GM21786 (cell line): ENCODE results near the gene PRSS8.

Experiments used
- ATAC-seq: cut with Tn5 transposase; IDR thresholded peaks from one replicate; pipeline ENCODE4 v1.9.1; 2021; ENCODE audit not compliant: unreplicated experiment

The PRSS8 gene

GRCh38 chr16:31130336-31130891, 5.1 kb downstream of the PRSS8 start:
- no peak for ATAC-seq

GRCh38 chr16:31129568-31130335, 5.8 kb downstream of the PRSS8 start:
- ATAC-seq = no peak

GRCh38 chr16:31128711-31129567, 6.6 kb downstream of the PRSS8 start:
- ATAC-seq = no peak

- no peak for ATAC-seq
Observed at GRCh38 chr16:31127182-31127581, 8.3 kb downstream of the PRSS8 start.

GRCh38 chr16:31125844-31126243, 9.7 kb downstream of the PRSS8 start:
- no peak for ATAC-seq

- ATAC-seq = no peak
Observed at GRCh38 chr16:31120129-31120528, 15.4 kb downstream of the PRSS8 start.

- ATAC-seq = no peak
Observed at GRCh38 chr16:31118223-31119155, 17.0 kb downstream of the PRSS8 start.

- peak; percentile 83 for ATAC-seq
Observed at GRCh38 chr16:31117384-31118222, 17.9 kb downstream of the PRSS8 start, which contains the start of gene KAT8. Gene KAT8, plus strand, starts transcription at chr16:31117664. Its CDS starts 18 bp downstream, at chr16:31117682.

GRCh38 chr16:31114468-31114867, 21.1 kb downstream of the PRSS8 start:
- no peak for ATAC-seq

GRCh38 chr16:31113121-31114120, 22.1 kb downstream of the PRSS8 start:
- peak; percentile 31 for ATAC-seq

GRCh38 chr16:31112711-31113110, 22.8 kb downstream of the PRSS8 start:
- no peak for ATAC-seq

- no peak for ATAC-seq
Observed at GRCh38 chr16:31111881-31112466, 23.6 kb downstream of the PRSS8 start.

GRCh38 chr16:31110106-31111034, 25.2 kb downstream of the PRSS8 start:
- no peak for ATAC-seq

- no peak for ATAC-seq
Observed at GRCh38 chr16:31109622-31110021, 25.9 kb downstream of the PRSS8 start.

- ATAC-seq = no peak
Observed at GRCh38 chr16:31108794-31109558, 26.6 kb downstream of the PRSS8 start.

- ATAC-seq = peak; percentile 78
Observed at GRCh38 chr16:31108035-31108793, 27.3 kb downstream of the PRSS8 start, which contains the start of gene BCKDK. Gene BCKDK, plus strand, starts transcription at chr16:31108386. Its CDS starts 838 bp downstream, at chr16:31109224.
